Endothelial cell of umbilical vein (primary cell): ENCODE results near the gene OR2D2. TPM values are rescaled to one million over a fixed set of nuclear protein-coding genes. Genes with fewer than 3 reads are reported as not detected.

Source experiments
- BruUV-seq: library from RNA; stranded (reverse); fragments of 400-500 nt; replicated peaks from 2 replicates; lab custom pipeline; 2021; lab: Mats Ljungman, UMichigan
- CTCF ChIA-PET: fragments of 300-600, 350-600 bp; sonication (Branson Sonifier 250); formaldehyde crosslinking; loops from one replicate; lab custom pipeline; 2021; ENCODE audit warnings: antibody characterized with exemption, inconsistent platforms; lab: Charles Lee
- POLR2A ChIA-PET: fragments of 300-600, 350-600 bp; sonication (Branson Sonifier 250); formaldehyde crosslinking; loops from one replicate; lab custom pipeline; 2021; ENCODE audit warnings: antibody characterized with exemption, inconsistent platforms; lab: Charles Lee
- DNase-seq: peaks from one replicate; pipeline ENCODE4 v3.0.0-alpha.2; 2011; ENCODE audit warnings: low read depth, low spot score
- FAIRE-seq: peaks from 2 replicates; lab custom pipeline; 2011; peaks lifted over from hg19 to GRCh38; lab: Jason Lieb, UNC
- H2AFZ ChIP-seq: 2 replicates; pipeline ENCODE4 v1.6.0; 2012; ENCODE audit warnings: low read depth, low read length, control low read depth, inconsistent platforms
- H3K27ac ChIP-seq: 2 replicates; pipeline ENCODE4 v1.5.1; 2011; ENCODE audit warnings: low read depth, mild to moderate bottlenecking, control low read depth, low read length, moderate library complexity; ENCODE audit not compliant: insufficient read depth
- H3K27me3 ChIP-seq, 2 experiments: 2 replicates each; pipeline versions ENCODE4 v1.6.0 to v1.6.1; 2011; ENCODE audit warnings: low read length in 2 of 2, mixed read lengths in 1 of 2; ENCODE audit not compliant: control insufficient read depth in 2 of 2, insufficient read depth in 2 of 2
- H3K36me3 ChIP-seq, 2 experiments: 2 replicates in 1 of 2; 3 replicates in 1 of 2; pipeline ENCODE4 v1.5.1; 2011; ENCODE audit warnings: low read length in 2 of 2, mild to moderate bottlenecking in 1 of 2, moderate library complexity in 1 of 2; ENCODE audit not compliant: control insufficient read depth in 2 of 2, insufficient read depth in 2 of 2; ENCODE audit errors: extremely low read depth in 1 of 2
- H3K4me1 ChIP-seq: 3 replicates; pipeline ENCODE4 v1.5.1; 2011; ENCODE audit warnings: mild to moderate bottlenecking, low read length; ENCODE audit not compliant: control insufficient read depth, insufficient read depth; ENCODE audit errors: extremely low read depth
- H3K4me2 ChIP-seq: 2 replicates; pipeline ENCODE4 v1.6.1; 2011; ENCODE audit warnings: low read length, control low read depth, mixed read lengths; ENCODE audit not compliant: insufficient read depth
- H3K4me3 ChIP-seq, 3 experiments: fragments of 200-600 bp in 1 of 3; sonication (generic), shearing (Covaris generic) in 1 of 3; replicated peaks in 1 of 3; 2 replicates each; pipeline ENCODE4 v1.5.1; 2011 to 2016; ENCODE audit warnings: control low read depth in 3 of 3, low read length in 3 of 3, mild to moderate bottlenecking in 2 of 3, inconsistent platforms in 1 of 3, low read depth in 1 of 3, moderate library complexity in 1 of 3; ENCODE audit not compliant: insufficient read depth in 1 of 3
- H3K79me2 ChIP-seq: 2 replicates; pipeline ENCODE4 v1.6.0; 2012; ENCODE audit warnings: low read length, inconsistent platforms; ENCODE audit not compliant: control insufficient read depth, insufficient read depth
- H3K9ac ChIP-seq: replicated peaks from 2 replicates; pipeline ENCODE3; 2011; ENCODE audit warnings: low read length, control low read depth; ENCODE audit not compliant: insufficient read depth; ENCODE audit errors: extremely low read depth
- H3K9me1 ChIP-seq: replicated peaks from 3 replicates; pipeline ENCODE4 v1.6.0; 2011; ENCODE audit warnings: mild to moderate bottlenecking, low read length; ENCODE audit not compliant: control insufficient read depth, insufficient read depth; ENCODE audit errors: extremely low read depth
- H3K9me3 ChIP-seq: replicated peaks from 2 replicates; pipeline ENCODE4 v1.5.1; 2012; ENCODE audit warnings: low read length, inconsistent platforms; ENCODE audit not compliant: control insufficient read depth, insufficient read depth
- H4K20me1 ChIP-seq: replicated peaks from 2 replicates; pipeline ENCODE3; 2011; ENCODE audit warnings: mild to moderate bottlenecking, low read length; ENCODE audit not compliant: control insufficient read depth, insufficient read depth; ENCODE audit errors: extremely low read depth
- CTCF ChIP-seq, 2 donors: IDR thresholded peaks; 1 replicate in 1 of 2; 2 replicates in 1 of 2; pipeline ENCODE4 v1.5.1; 2011; ENCODE audit warnings: low read length in 2 of 2, mild to moderate bottlenecking in 2 of 2, moderate library complexity in 2 of 2, control low read depth in 1 of 2, inconsistent platforms in 1 of 2, low read depth in 1 of 2; ENCODE audit not compliant: insufficient read depth in 1 of 2; ENCODE audit errors: extremely low read depth in 1 of 2
- EZH2 ChIP-seq: IDR thresholded peaks from 2 replicates; pipeline ENCODE4 v1.6.1; 2012; ENCODE audit warnings: borderline replicate concordance, low read depth, mild to moderate bottlenecking, moderate library complexity, low read length, inconsistent platforms; ENCODE audit not compliant: severe bottlenecking
- FOS ChIP-seq: IDR thresholded peaks from 2 replicates; pipeline ENCODE4 v1.6.1; 2011; ENCODE audit warnings: mild to moderate bottlenecking, low read length, moderate library complexity, borderline replicate concordance; ENCODE audit not compliant: insufficient read depth
- GATA2 ChIP-seq: IDR thresholded peaks from 2 replicates; pipeline ENCODE4 v1.7.0; 2011; ENCODE audit warnings: low read depth, mild to moderate bottlenecking, moderate library complexity, mixed read lengths, low read length; ENCODE audit not compliant: insufficient read length, insufficient read depth
- JUN ChIP-seq: IDR thresholded peaks from 2 replicates; pipeline ENCODE4 v1.6.1; 2011; ENCODE audit warnings: borderline replicate concordance, low read depth; ENCODE audit not compliant: insufficient read length, insufficient read depth
- MAX ChIP-seq: IDR thresholded peaks from 2 replicates; pipeline ENCODE4 v1.6.1; 2011; ENCODE audit not compliant: insufficient read depth, insufficient read length
- MYC ChIP-seq: IDR thresholded peaks from one replicate; pipeline ENCODE4 v1.6.1; 2011; ENCODE audit warnings: mild to moderate bottlenecking, low read depth, low read length
- POLR2A ChIP-seq: IDR thresholded peaks from 2 replicates; pipeline ENCODE4 v1.6.1; 2012; ENCODE audit warnings: low read depth, mild to moderate bottlenecking, control low read depth, low read length
- POLR2AphosphoS5 ChIP-seq: IDR thresholded peaks from 2 replicates; pipeline ENCODE4 v1.6.1; 2012; ENCODE audit warnings: low read depth, mild to moderate bottlenecking, control low read depth, low read length, moderate library complexity; ENCODE audit not compliant: insufficient read depth
- dilution Hi-C: fragments of 300-500 bp; cut with MboI; formaldehyde crosslinking; loops from one replicate; pipeline ENCODE4 v1.15.0; 2019; ENCODE audit warnings: low sequenced_read_pairs; ENCODE audit not compliant: extremely low pct_ligation_motif_present
- intact Hi-C: fragments of 100-400 bp; cut with micrococcal nuclease; formaldehyde crosslinking; loops from one replicate; pipeline ENCODE4 v1.10.0; 2022
- polyA plus RNA-seq, 4 experiments: library from polyadenylated mRNA; depleted of rRNA in 3 of 4; stranded (reverse) in 3 of 4; unstranded in 1 of 4; fragments of >200 nt; gene quantifications; 2 replicates each; pipeline versions ENCODE4 v1.2.1 to v1.2.3, GENCODE V29; 2011 to 2012; ENCODE audit warnings: missing spikeins in 1 of 4
- total RNA-seq: library from RNA; stranded (reverse); gene quantifications from 2 replicates; pipeline ENCODE4 v1.2.3, GENCODE V29; 2021

OR2D2 gene
- total and polyA plus RNA-seq, 2 donors (not counting 3 experiments of a cell fraction or from before 2014, with no cell fraction given), result 0.08 to 0.31 TPM

GRCh38 chr11:6882751-6883150, 9.5 kb downstream of the OR2D2 start:
- Histone ChIP-seq H3K79me2 (no peaks in the 10 kb centered on the region), H2AFZ (no peak overlapping the region), H4K20me1 (no peaks in the 10 kb centered on the region), H3K36me3 (no peaks in the 10 kb centered on the region), H3K4me1 (no peaks in the 10 kb centered on the region), H3K27ac (no peak overlapping the region), H3K9me1 (no peaks in the 10 kb centered on the region), H3K9ac (no peak overlapping the region), H3K4me3 (no peak overlapping the region), H3K27me3 (peaks cover 0 to 5% of the 10 kb centered on the region in 2 experiments), H3K9me3 (no peaks in the 10 kb centered on the region), H3K4me2 (no peak overlapping the region)
- ChIA-PET POLR2A (no interaction called here), CTCF (no interaction called here)
- intact Hi-C loops (no loop called here), dilution Hi-C loops (no loop called here)
- FAIRE-seq (no peak), DNase-seq (no peak)
- BruUV-seq, result no TSS peak
- no peak for TF ChIP-seq CTCF (IDR thresholded peaks at IDR 0.05; ENCODE audit: extremely low read depth in 1 of 2, insufficient read depth in 1 of 2, low read depth in 1 of 2, low read length in 2 of 2)
- no peak for TF ChIP-seq EZH2
- TF ChIP-seq JUN, result no peak
- no peak for TF ChIP-seq MAX
- TF ChIP-seq POLR2AphosphoS5, result no peak
- no peak for TF ChIP-seq MYC
- TF ChIP-seq POLR2A, result no peak
- TF ChIP-seq GATA2, result no peak
- no peak for TF ChIP-seq FOS
